Subcutaneous abdominal adipose tissue (tissue), 5 donors: ENCODE results near the gene HS6ST3.

Experiments used
- H3K27ac ChIP-seq: one replicate; pipeline ENCODE4 v1.7.0; 2013; ENCODE audit warnings: low read depth, mild to moderate bottlenecking, inconsistent platforms, low read length, moderate library complexity
- H3K27me3 ChIP-seq, 5 donors: one replicate each; pipeline ENCODE4 v1.7.0; 2013; ENCODE audit warnings: low read length in 5 of 5, inconsistent platforms in 1 of 5; ENCODE audit not compliant: control insufficient read depth in 5 of 5, insufficient read depth in 4 of 5
- H3K36me3 ChIP-seq, 5 donors: one replicate each; pipeline ENCODE4 v1.7.0; 2013; ENCODE audit warnings: low read length in 5 of 5; ENCODE audit not compliant: control insufficient read depth in 5 of 5, insufficient read depth in 5 of 5
- H3K4me1 ChIP-seq, 5 donors: one replicate each; pipeline ENCODE4 v1.7.0; 2013; ENCODE audit warnings: low read length in 5 of 5, mild to moderate bottlenecking in 3 of 5, moderate library complexity in 1 of 5; ENCODE audit not compliant: control insufficient read depth in 5 of 5, insufficient read depth in 5 of 5
- H3K4me3 ChIP-seq, 5 donors: one replicate each; pipeline ENCODE4 v1.7.0; 2013; ENCODE audit warnings: low read length in 5 of 5, low read depth in 1 of 5
- H3K9ac ChIP-seq, 5 donors: one replicate each; pipeline ENCODE4 v1.7.0; 2013; ENCODE audit warnings: low read length in 5 of 5, mild to moderate bottlenecking in 4 of 5, moderate library complexity in 3 of 5
- H3K9me3 ChIP-seq, 5 donors: one replicate each; pipeline ENCODE4 v1.7.0; 2013; ENCODE audit warnings: low read length in 5 of 5; ENCODE audit not compliant: control insufficient read depth in 5 of 5
- donor health status: healthy.
- donor health status: healthy.
- donor health status: healthy.
- donor health status: healthy.
- donor health status: healthy.

HS6ST3 gene

DNA sequence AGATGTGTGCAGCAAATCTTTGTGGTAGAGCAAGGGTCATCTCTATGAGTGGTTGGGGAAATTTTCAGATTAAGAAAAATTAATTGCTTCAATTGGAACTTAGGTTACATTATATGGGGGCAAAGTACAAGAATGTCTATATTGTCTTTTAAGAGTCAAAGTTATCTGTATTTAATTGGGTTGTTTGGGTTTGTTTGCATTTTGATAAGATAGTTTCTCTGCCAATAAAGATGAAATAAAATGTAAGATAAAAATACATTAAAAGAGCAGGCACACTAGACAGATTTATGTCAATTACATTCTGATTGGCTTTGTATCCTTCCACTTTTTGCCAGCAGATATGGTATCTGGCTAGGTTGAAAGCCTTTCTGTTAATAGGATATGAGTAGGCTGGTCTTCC, 587.1 kb downstream of the HS6ST3 start:
- H3K9ac ChIP-seq: no peak overlapping the region
- no peaks in the 10 kb centered on the region for H3K4me1 ChIP-seq

DNA sequence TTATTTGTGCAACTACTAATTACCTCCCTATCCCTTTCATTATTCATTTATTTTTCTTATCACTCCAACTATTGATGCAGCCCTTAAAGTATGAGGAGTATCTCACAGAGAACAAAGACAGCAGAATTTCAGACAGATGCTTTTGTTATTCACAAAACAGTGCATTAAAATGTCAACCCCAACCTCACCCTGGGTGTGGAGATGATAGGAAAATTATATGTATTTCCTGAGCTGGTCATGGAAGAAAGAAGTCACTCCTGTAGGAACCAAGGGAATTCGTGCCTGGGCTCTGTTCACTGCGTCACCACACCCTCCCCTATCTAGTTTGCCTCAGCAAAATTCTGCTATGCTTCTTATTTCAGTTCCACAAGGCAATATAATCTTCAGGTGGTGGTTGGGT, 588.9 kb downstream of the HS6ST3 start:
- no peaks in the 10 kb centered on the region for H3K4me1 ChIP-seq
- no peaks in the 10 kb centered on the region for H3K36me3 ChIP-seq

More for the DNA sequence above, 587.1 kb downstream of the HS6ST3 start:
- H3K27ac ChIP-seq: no peak overlapping the region
- peaks cover 0 to 6% (median 0%) of the 10 kb centered on the region in 5 donors for H3K9me3 ChIP-seq
- H3K36me3 ChIP-seq: no peaks in the 10 kb centered on the region
- no peaks in the 10 kb centered on the region for H3K27me3 ChIP-seq
- no peak overlapping the region for H3K4me3 ChIP-seq

GRCh38 chr13:96680898-96681297, 591.0 kb downstream of the HS6ST3 start:
- Histone ChIP-seq H3K27ac (no peak overlapping the region), H3K9me3 (peaks cover 0 to 4% (median 0%) of the 10 kb centered on the region in 5 donors), H3K4me3 (no peak overlapping the region), H3K4me1 (no peaks in the 10 kb centered on the region), H3K36me3 (no peaks in the 10 kb centered on the region), H3K27me3 (no peaks in the 10 kb centered on the region), H3K9ac (no peak overlapping the region)

More for the DNA sequence above, 588.9 kb downstream of the HS6ST3 start:
- peaks cover 0 to 6% (median 0%) of the 10 kb centered on the region in 5 donors for H3K9me3 ChIP-seq
- H3K27me3 ChIP-seq: no peaks in the 10 kb centered on the region
- H3K27ac ChIP-seq: no peak overlapping the region
- no peak overlapping the region for H3K4me3 ChIP-seq
- no peak overlapping the region for H3K9ac ChIP-seq

GRCh38 chr13:96681766-96682165, 591.9 kb downstream of the HS6ST3 start:
- no peak overlapping the region for H3K27ac ChIP-seq
- no peak overlapping the region for H3K4me3 ChIP-seq
- H3K9me3 ChIP-seq: peaks cover 0 to 4% (median 0%) of the 10 kb centered on the region in 5 donors
- H3K36me3 ChIP-seq: no peaks in the 10 kb centered on the region
- H3K27me3 ChIP-seq: no peaks in the 10 kb centered on the region
- H3K9ac ChIP-seq: no peak overlapping the region
- H3K4me1 ChIP-seq: no peaks in the 10 kb centered on the region

GRCh38 chr13:96684469-96684868, 594.6 kb downstream of the HS6ST3 start:
- no peaks in the 10 kb centered on the region for H3K9me3 ChIP-seq
- H3K27ac ChIP-seq: no peak overlapping the region
- no peak overlapping the region for H3K4me3 ChIP-seq
- no peak overlapping the region for H3K9ac ChIP-seq
- H3K36me3 ChIP-seq: no peaks in the 10 kb centered on the region
- no peaks in the 10 kb centered on the region for H3K4me1 ChIP-seq
- H3K27me3 ChIP-seq: no peaks in the 10 kb centered on the region

GRCh38 chr13:96684907-96685306, 595.0 kb downstream of the HS6ST3 start:
- H3K27ac ChIP-seq: no peak overlapping the region
- no peaks in the 10 kb centered on the region for H3K27me3 ChIP-seq
- no peaks in the 10 kb centered on the region for H3K9me3 ChIP-seq
- no peak overlapping the region for H3K9ac ChIP-seq
- no peak overlapping the region for H3K4me3 ChIP-seq
- H3K4me1 ChIP-seq: no peaks in the 10 kb centered on the region
- H3K36me3 ChIP-seq: no peaks in the 10 kb centered on the region

GRCh38 chr13:96686286-96686685, 596.4 kb downstream of the HS6ST3 start:
- no peaks in the 10 kb centered on the region for H3K27me3 ChIP-seq
- H3K36me3 ChIP-seq: no peaks in the 10 kb centered on the region
- H3K9me3 ChIP-seq: no peaks in the 10 kb centered on the region
- no peak overlapping the region for H3K9ac ChIP-seq
- no peaks in the 10 kb centered on the region for H3K4me1 ChIP-seq
- H3K27ac ChIP-seq: no peak overlapping the region
- H3K4me3 ChIP-seq: no peak overlapping the region

DNA sequence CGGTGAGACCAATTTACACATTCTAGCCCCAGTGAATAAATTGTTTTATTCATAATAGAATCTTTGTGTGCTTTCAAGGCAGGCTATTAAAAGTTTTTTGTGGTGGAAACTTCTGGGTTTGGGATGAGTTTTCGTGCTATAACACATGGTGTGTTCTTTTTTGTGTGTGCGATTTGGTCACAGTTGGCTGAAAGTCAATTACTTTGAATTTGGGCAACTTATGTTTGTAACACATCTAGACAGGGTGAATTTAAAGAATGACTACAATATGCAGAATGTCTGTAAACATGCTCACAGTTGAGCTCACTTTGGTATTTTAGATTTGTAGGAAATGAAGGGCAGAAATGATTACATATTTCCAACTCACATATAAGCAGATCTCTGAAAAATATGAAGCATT, 597.3 kb downstream of the HS6ST3 start:
- no peaks in the 10 kb centered on the region for H3K9me3 ChIP-seq
- no peaks in the 10 kb centered on the region for H3K4me1 ChIP-seq
- no peak overlapping the region for H3K9ac ChIP-seq
- no peak overlapping the region for H3K27ac ChIP-seq
- H3K4me3 ChIP-seq: no peak overlapping the region
- H3K36me3 ChIP-seq: no peaks in the 10 kb centered on the region
- H3K27me3 ChIP-seq: no peaks in the 10 kb centered on the region

DNA sequence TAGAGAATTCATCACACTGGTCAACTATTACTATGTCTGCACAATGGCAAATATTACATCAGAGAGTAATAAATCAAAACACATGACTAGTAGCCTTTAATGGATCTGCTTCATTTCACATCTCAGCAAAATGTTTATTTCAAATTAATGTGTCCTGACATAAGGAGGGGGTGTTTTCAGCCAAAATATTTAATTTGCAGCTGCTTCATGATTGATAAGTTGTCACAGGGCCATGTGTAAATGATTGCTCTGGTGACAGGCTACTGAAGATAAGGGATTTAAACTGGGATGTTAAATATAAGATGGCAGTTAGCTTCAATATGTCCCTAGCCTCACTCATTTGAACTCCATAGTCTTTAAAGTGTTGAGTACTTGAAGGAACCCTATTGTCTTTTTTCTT, 601.1 kb downstream of the HS6ST3 start:
- no peak overlapping the region for H3K4me3 ChIP-seq
- H3K9ac ChIP-seq: no peak overlapping the region
- no peaks in the 10 kb centered on the region for H3K27me3 ChIP-seq
- no peaks in the 10 kb centered on the region for H3K4me1 ChIP-seq
- H3K27ac ChIP-seq: no peak overlapping the region
- H3K9me3 ChIP-seq: no peaks in the 10 kb centered on the region
- H3K36me3 ChIP-seq: no peaks in the 10 kb centered on the region

GRCh38 chr13:96696389-96696900, 606.5 kb downstream of the HS6ST3 start:
- Histone ChIP-seq H3K36me3 (no peaks in the 10 kb centered on the region), H3K4me3 (no peak overlapping the region)

GRCh38 chr13:96700657-96701056, 610.8 kb downstream of the HS6ST3 start:
- H3K4me3 ChIP-seq: no peak overlapping the region
- no peaks in the 10 kb centered on the region for H3K36me3 ChIP-seq
- H3K9ac ChIP-seq: no peak overlapping the region
- H3K27ac ChIP-seq: no peak overlapping the region
- no peaks in the 10 kb centered on the region for H3K27me3 ChIP-seq
- H3K4me1 ChIP-seq: no peaks in the 10 kb centered on the region
- H3K9me3 ChIP-seq: peaks cover 0 to 4% (median 0%) of the 10 kb centered on the region in 5 donors

More at GRCh38 chr13:96696389-96696900, 606.5 kb downstream of the HS6ST3 start:
- H3K9me3 ChIP-seq: no peaks in the 10 kb centered on the region
- no peak overlapping the region for H3K9ac ChIP-seq
- no peaks in the 10 kb centered on the region for H3K27me3 ChIP-seq
- no peak overlapping the region for H3K27ac ChIP-seq
- no peaks in the 10 kb centered on the region for H3K4me1 ChIP-seq
